ENCODE data around the gene GMCL2.
A peak's percentile ranks its signal among the peaks of the same experiment; 100 is the strongest.

Gene GMCL2

GRCh38 chr5:178214160-178214803 lies 27.1 kb upstream of the GMCL2 start:
- H3K36me3 Mint-ChIP-seq = peaks cover 73% of the 10 kb centered on the region
- H3K27me3 Mint-ChIP-seq = no peaks in the 10 kb centered on the region
- CTCF ChIA-PET = no interaction called here
- H3K27ac Mint-ChIP-seq = peak overlapping the region; percentile 34
- H3K4me3 Mint-ChIP-seq = no peak overlapping the region
- no peaks in the 10 kb centered on the region for H3K9me3 Mint-ChIP-seq
- no peak for DNase-seq
- peaks cover 13% of the 10 kb centered on the region for H3K4me1 Mint-ChIP-seq

GRCh38 chr5:178213748-178214151 lies 26.6 kb upstream of the GMCL2 start:
- Mint-ChIP-seq H3K27me3 (no peaks in the 10 kb centered on the region), H3K9me3 (no peaks in the 10 kb centered on the region), H3K27ac (peak overlapping the region; percentile 34), H3K4me3 (no peak overlapping the region), H3K36me3 (peaks cover 77% of the 10 kb centered on the region), H3K4me1 (peaks cover 16% of the 10 kb centered on the region)
- no peak for DNase-seq
- CTCF ChIA-PET = interaction anchor here (0.8 to 1.3 kb wide), 2 partner anchors 9 to 17 kb away, joined by 3 read pairs; partner anchors contain the start of gene HNRNPAB

GRCh38 chr5:178213003-178213461 lies 25.9 kb upstream of the GMCL2 start:
- Mint-ChIP-seq H3K4me1 (peaks cover 19% of the 10 kb centered on the region), H3K27ac (no peak overlapping the region)

GRCh38 chr5:178212241-178213002 lies 25.3 kb upstream of the GMCL2 start:
- H3K9me3 Mint-ChIP-seq = no peaks in the 10 kb centered on the region
- CTCF ChIA-PET = interaction anchor here (1.3 kb wide), 1 partner anchor 8 kb away, joined by 3 read pairs; the partner anchor contains the start of gene HNRNPAB
- H3K4me3 Mint-ChIP-seq = no peak overlapping the region
- H3K27me3 Mint-ChIP-seq = no peaks in the 10 kb centered on the region
- DNase-seq = no peak
- peak overlapping the region; percentile 14 for H3K27ac Mint-ChIP-seq
- peaks cover 25% of the 10 kb centered on the region for H3K4me1 Mint-ChIP-seq
- peaks cover 80% of the 10 kb centered on the region for H3K36me3 Mint-ChIP-seq

More at GRCh38 chr5:178213003-178213461, 25.9 kb upstream of the GMCL2 start:
- no peaks in the 10 kb centered on the region for H3K27me3 Mint-ChIP-seq
- CTCF ChIA-PET = interaction anchor here (0.8 to 1.3 kb wide), 2 partner anchors 9 to 18 kb away, joined by 3 read pairs; partner anchors contain the start of gene HNRNPAB
- no peaks in the 10 kb centered on the region for H3K9me3 Mint-ChIP-seq
- DNase-seq = no peak
- peaks cover 76% of the 10 kb centered on the region for H3K36me3 Mint-ChIP-seq
- H3K4me3 Mint-ChIP-seq = no peak overlapping the region

- Mint-ChIP-seq H3K27me3 (no peaks in the 10 kb centered on the region), H3K9me3 (no peaks in the 10 kb centered on the region), H3K4me1 (peaks cover 35% of the 10 kb centered on the region), H3K4me3 (no peak overlapping the region), H3K27ac (peak overlapping the region; percentile 30), H3K36me3 (peaks cover 85% of the 10 kb centered on the region)
- CTCF ChIA-PET = interaction anchor here (1.2 kb wide), 1 partner anchor 8 kb away, joined by 3 read pairs; no protein-coding TSS in a partner anchor
- no peak for DNase-seq
Observed at GRCh38 chr5:178211095-178212048, 24.2 kb upstream of the GMCL2 start.

GRCh38 chr5:178210686-178211085 lies 23.5 kb upstream of the GMCL2 start:
- no peak for DNase-seq
- Mint-ChIP-seq H3K27ac (no peak overlapping the region), H3K4me3 (no peak overlapping the region), H3K27me3 (no peaks in the 10 kb centered on the region), H3K4me1 (peaks cover 42% of the 10 kb centered on the region), H3K36me3 (peaks cover 87% of the 10 kb centered on the region), H3K9me3 (no peaks in the 10 kb centered on the region)
- CTCF ChIA-PET = interaction anchor here (1.2 kb wide), 1 partner anchor 9 kb away, joined by 3 read pairs; no protein-coding TSS in a partner anchor

GRCh38 chr5:178210073-178210535 lies 22.9 kb upstream of the GMCL2 start:
- peaks cover 87% of the 10 kb centered on the region for H3K36me3 Mint-ChIP-seq
- peaks cover 42% of the 10 kb centered on the region for H3K4me1 Mint-ChIP-seq
- CTCF ChIA-PET = interaction anchor here (1.2 kb wide), 1 partner anchor 9 kb away, joined by 3 read pairs; no protein-coding TSS in a partner anchor
- no peak for DNase-seq
- no peak overlapping the region for H3K27ac Mint-ChIP-seq
- no peak overlapping the region for H3K4me3 Mint-ChIP-seq
- H3K9me3 Mint-ChIP-seq = no peaks in the 10 kb centered on the region
- no peaks in the 10 kb centered on the region for H3K27me3 Mint-ChIP-seq

- Mint-ChIP-seq H3K4me3 (no peak overlapping the region), H3K36me3 (peaks cover 82% of the 10 kb centered on the region), H3K4me1 (peaks cover 38% of the 10 kb centered on the region), H3K27me3 (no peaks in the 10 kb centered on the region), H3K9me3 (no peaks in the 10 kb centered on the region), H3K27ac (peak overlapping the region; percentile 53)
- CTCF ChIA-PET = interaction anchor here (1.2 kb wide), 1 partner anchor 10 kb away, joined by 3 read pairs; no protein-coding TSS in a partner anchor
- DNase-seq = peak; percentile 20
Observed at GRCh38 chr5:178209334-178210072, 22.3 kb upstream of the GMCL2 start.

GRCh38 chr5:178208540-178209227 lies 21.5 kb upstream of the GMCL2 start:
- CTCF ChIA-PET = no interaction called here
- H3K4me3 Mint-ChIP-seq = no peak overlapping the region

GRCh38 chr5:178207917-178208280 lies 20.7 kb upstream of the GMCL2 start:
- Mint-ChIP-seq H3K4me1 (peaks cover 38% of the 10 kb centered on the region), H3K36me3 (peaks cover 72% of the 10 kb centered on the region), H3K9me3 (no peaks in the 10 kb centered on the region), H3K4me3 (no peak overlapping the region), H3K27ac (peak overlapping the region; percentile 39), H3K27me3 (peaks cover 4% of the 10 kb centered on the region)
- CTCF ChIA-PET = no interaction called here
- peak; percentile 15 for DNase-seq

More at GRCh38 chr5:178208540-178209227, 21.5 kb upstream of the GMCL2 start:
- peak; percentile 20 for DNase-seq
- no peak overlapping the region for H3K27ac Mint-ChIP-seq
- peaks cover 36% of the 10 kb centered on the region for H3K4me1 Mint-ChIP-seq
- peaks cover 79% of the 10 kb centered on the region for H3K36me3 Mint-ChIP-seq
- H3K9me3 Mint-ChIP-seq = no peaks in the 10 kb centered on the region
- H3K27me3 Mint-ChIP-seq = peaks cover 4% of the 10 kb centered on the region

- DNase-seq = peak; percentile 18
Observed at GRCh38 chr5:178207183-178207916, 20.2 kb upstream of the GMCL2 start.

More at GRCh38 chr5:178207183-178207916, 20.2 kb upstream of the GMCL2 start:
- H3K4me3 Mint-ChIP-seq = peak overlapping the region; percentile 86
- H3K27ac Mint-ChIP-seq = peak overlapping the region; percentile 60
- peaks cover 4% of the 10 kb centered on the region for H3K27me3 Mint-ChIP-seq
- no peaks in the 10 kb centered on the region for H3K9me3 Mint-ChIP-seq
- peaks cover 39% of the 10 kb centered on the region for H3K4me1 Mint-ChIP-seq
- peaks cover 68% of the 10 kb centered on the region for H3K36me3 Mint-ChIP-seq
- CTCF ChIA-PET = no interaction called here

Measured in activated naive CD4-positive, alpha-beta T cell treated with anti-CD3 and anti-CD28 coated beads, Interleukin-2, amount 10 ng/mL, durations not matched to agents 7 days and 5 days (primary cell).